Spleen (tissue), 11 donors: ENCODE data around the gene PRR29. TPM values are rescaled to one million over a fixed set of nuclear protein-coding genes. Genes with fewer than 3 reads are reported as not detected.
A peak's percentile ranks its signal among the peaks of the same experiment; 100 is the strongest.

Experiments
- DNase-seq: peaks from one replicate; pipeline ENCODE4 v3.0.0-alpha.2; 2020
- H3K27ac ChIP-seq, 8 donors: fragments of 200-600 bp; sonication (generic) in 7 of 8; 1 replicate in 4 of 8; 2 replicates in 4 of 8; pipeline versions ENCODE4 v1.5.0 to v1.8.0; 2016 to 2021; ENCODE audit warnings: inconsistent platforms in 4 of 8, mild to moderate bottlenecking in 4 of 8, moderate library complexity in 1 of 8
- H3K27me3 ChIP-seq, 7 donors: fragments of 200-600 bp; sonication (generic) in 6 of 7; replicated peaks in 1 of 7; 1 replicate in 4 of 7; 2 replicates in 3 of 7; pipeline versions ENCODE4 v1.5.0 to v1.8.0; 2016 to 2021; ENCODE audit warnings: inconsistent platforms in 3 of 7, mild to moderate bottlenecking in 1 of 7
- H3K36me3 ChIP-seq, 6 donors: fragments of 200-600 bp; sonication (generic) in 5 of 6; 1 replicate in 4 of 6; 2 replicates in 2 of 6; pipeline versions ENCODE4 v1.5.0 to v1.8.0; 2016 to 2021; ENCODE audit warnings: inconsistent platforms in 2 of 6
- H3K4me1 ChIP-seq, 6 donors: fragments of 200-600 bp; sonication (generic) in 5 of 6; 1 replicate in 3 of 6; 2 replicates in 3 of 6; pipeline versions ENCODE4 v1.5.0 to v1.8.0; 2016 to 2021; ENCODE audit warnings: inconsistent platforms in 3 of 6
- H3K4me3 ChIP-seq, 8 donors: fragments of 200-600 bp; sonication (generic) in 7 of 8; 1 replicate in 4 of 8; 2 replicates in 4 of 8; pipeline versions ENCODE4 v1.5.0 to v1.8.0; 2016 to 2021; ENCODE audit warnings: inconsistent platforms in 4 of 8, mild to moderate bottlenecking in 4 of 8, moderate library complexity in 2 of 8
- H3K9me3 ChIP-seq, 8 donors: fragments of 200-600 bp; sonication (generic) in 7 of 8; 1 replicate in 4 of 8; 2 replicates in 4 of 8; pipeline versions ENCODE4 v1.5.0 to v1.8.0; 2016 to 2021; ENCODE audit warnings: inconsistent platforms in 4 of 8
- CTCF ChIP-seq, 11 experiments: fragments of 200-600 bp in 7 of 11; fragments of 450-650 bp in 4 of 11; sonication (generic) in 4 of 11; IDR thresholded peaks in 8 of 11; conservative IDR thresholded peaks in 3 of 11; 1 replicate in 7 of 11; 2 replicates in 4 of 11; pipeline versions ENCODE4 v1.4.0 to v1.8.0; 2016 to 2021; ENCODE audit warnings: antibody characterized with exemption in 11 of 11, inconsistent platforms in 4 of 11, mild to moderate bottlenecking in 1 of 11
- POLR2A ChIP-seq, 3 donors: fragments of 450-650 bp; IDR thresholded peaks; one replicate each; pipeline ENCODE4 v1.5.1; 2017; ENCODE audit warnings: antibody characterized with exemption in 3 of 3, mild to moderate bottlenecking in 1 of 3
- POLR2AphosphoS5 ChIP-seq, 3 donors: sonication (generic); formaldehyde crosslinking; IDR thresholded peaks; one replicate each; pipeline ENCODE4 v1.5.1; 2017; ENCODE audit warnings: antibody characterized with exemption in 3 of 3
- WGBS, 5 donors: extraction: QIAGEN DNeasy Blood & Tissue Kit in 3 of 5; methylation state at CpG; one replicate each; pipeline versions ENCODE4 v1.1.5 to v1.1.7; 2013 to 2018; 5-methylcytosine and 5-hydroxymethylcytosine counted together
- intact Hi-C: fragments of 100-400 bp; cut with DNase I; formaldehyde crosslinking; loops from one replicate; pipeline ENCODE4 v1.15.0; 2023; ENCODE audit warnings: low total_unique reads
- polyA plus RNA-seq, 3 donors: library from polyadenylated mRNA; stranded (reverse); fragments of 200-250 nt; gene quantifications; one replicate each; pipeline ENCODE4 v1.2.1, GENCODE V29; 2013
- total RNA-seq, 7 donors: library from RNA; depleted of rRNA in 3 of 7; stranded (reverse); fragments of >200 nt in 3 of 7; fragmentation: NEBNext Ultra II Directional in 4 of 7; extraction: Animal tissue kit (Norgen Biotek cat#: 25700) in 4 of 7; gene quantifications; one replicate each; pipeline versions ENCODE4 v1.1.0 to v1.2.1, GENCODE V29; 2016 to 2021
- donor health status: healthy with polysubstance abuse.
- donor health status: DM: no; HTN: no; CAD: no; lungs with moderate emphysema.
- donor health status: DM: no; HTN: no; CAD: no.
- donor health status: Bipolar disorder and iron deficiency.
- donor health status: healthy.
- donor health status: DM: no; HTN: no; CAD: no.
- donor health status: DM: yes; HTN: yes; CAD: no.

The PRR29 gene
- total and polyA plus RNA-seq, 10 donors = 0.65 to 9.1 (median 3.4) TPM

- 86 to 90% (median 87%) methylated on average over 11 of the region's 11 CpGs for WGBS, 5 donors
Measured at GRCh38 chr17:63991611-63992010, 6.5 kb upstream of the PRR29 start.

GRCh38 chr17:63993368-63993985 is 4.7 kb upstream of the PRR29 start:
- intact Hi-C loops = no loop called here
- DNase-seq = peak; percentile 74
- peak overlapping the region in 2 of 8 donors; percentile 28 to 36 for H3K27ac ChIP-seq

More at GRCh38 chr17:63991611-63992010, 6.5 kb upstream of the PRR29 start:
- no peak overlapping the region for H3K27ac ChIP-seq
- TF ChIP-seq CTCF (IDR thresholded peaks at IDR 0.05 in 8 of 11, conservative IDR thresholded peaks at IDR 0.05 in 3 of 11) = no peak
- no peak for TF ChIP-seq POLR2AphosphoS5 (IDR thresholded peaks at IDR 0.05)
- TF ChIP-seq POLR2A (IDR thresholded peaks at IDR 0.05) = no peak
- no peaks in the 10 kb centered on the region for H3K9me3 ChIP-seq
- H3K4me1 ChIP-seq = peaks cover 16 to 72% (median 47%) of the 10 kb centered on the region in 6 donors
- no peaks in the 10 kb centered on the region for H3K27me3 ChIP-seq
- intact Hi-C loops = no loop called here
- no peak overlapping the region for H3K4me3 ChIP-seq
- H3K36me3 ChIP-seq = no peaks in the 10 kb centered on the region
- peak; percentile 46 for DNase-seq

GRCh38 chr17:63995626-63996025 is 2.5 kb upstream of the PRR29 start:
- Histone ChIP-seq H3K27me3 (peaks cover 0 to 26% (median 0%) of the 10 kb centered on the region in 7 donors), H3K36me3 (no peaks in the 10 kb centered on the region), H3K9me3 (no peaks in the 10 kb centered on the region), H3K4me3 (no peak overlapping the region), H3K4me1 (peaks cover 11 to 70% (median 38%) of the 10 kb centered on the region in 6 donors), H3K27ac (no peak overlapping the region)
- intact Hi-C loops = no loop called here
- DNase-seq = peak; percentile 72
- TF ChIP-seq CTCF (IDR thresholded peaks at IDR 0.05 in 8 of 11, conservative IDR thresholded peaks at IDR 0.05 in 3 of 11) (no peak), POLR2AphosphoS5 (IDR thresholded peaks at IDR 0.05) (no peak), POLR2A (IDR thresholded peaks at IDR 0.05) (no peak)
- WGBS, 5 donors = 90 to 98% (median 95%) methylated on average over 5 of the region's 5 CpGs

More at GRCh38 chr17:63993368-63993985, 4.7 kb upstream of the PRR29 start:
- TF ChIP-seq POLR2AphosphoS5 (IDR thresholded peaks at IDR 0.05) = no peak
- no peak for TF ChIP-seq POLR2A (IDR thresholded peaks at IDR 0.05)
- TF ChIP-seq CTCF (IDR thresholded peaks at IDR 0.05 in 8 of 11, conservative IDR thresholded peaks at IDR 0.05 in 3 of 11) = no peak
- H3K36me3 ChIP-seq = no peaks in the 10 kb centered on the region
- no peak overlapping the region for H3K4me3 ChIP-seq
- no peaks in the 10 kb centered on the region for H3K9me3 ChIP-seq
- H3K4me1 ChIP-seq = peaks cover 16 to 70% (median 44%) of the 10 kb centered on the region in 6 donors
- peaks cover 0 to 15% (median 0%) of the 10 kb centered on the region in 7 donors for H3K27me3 ChIP-seq
- WGBS, 5 donors = 71 to 90% (median 84%) methylated on average over 3 of the region's 3 CpGs

- Histone ChIP-seq H3K27ac (peak overlapping the region in 2 of 8 donors; percentile 80 to 82), H3K4me1 (peaks cover 8 to 72% (median 42%) of the 10 kb centered on the region in 6 donors), H3K36me3 (peaks cover 0 to 2% (median 0%) of the 10 kb centered on the region in 6 donors), H3K27me3 (peaks cover 0 to 26% (median 0%) of the 10 kb centered on the region in 7 donors), H3K4me3 (no peak overlapping the region), H3K9me3 (no peaks in the 10 kb centered on the region)
- TF ChIP-seq POLR2AphosphoS5 (IDR thresholded peaks at IDR 0.05) = no peak
- no peak for TF ChIP-seq POLR2A (IDR thresholded peaks at IDR 0.05)
- TF ChIP-seq CTCF (IDR thresholded peaks at IDR 0.05 in 8 of 11, conservative IDR thresholded peaks at IDR 0.05 in 3 of 11) = no peak
- WGBS, 5 donors = 91 to 97% (median 95%) methylated on average over 11 of the region's 11 CpGs
- intact Hi-C loops = no loop called here
- DNase-seq = peak; percentile 41
Measured at GRCh38 chr17:63996430-63997182, 1.5 kb upstream of the PRR29 start.
